ENCODE results near the gene EML1. TPM values are rescaled to one million over a fixed set of nuclear protein-coding genes. Genes with fewer than 3 reads are reported as not detected.

EML1 gene
- total and polyA plus RNA-seq, 2 donors from 2014 or later, result 7.9 to 35.9 TPM

DNA sequence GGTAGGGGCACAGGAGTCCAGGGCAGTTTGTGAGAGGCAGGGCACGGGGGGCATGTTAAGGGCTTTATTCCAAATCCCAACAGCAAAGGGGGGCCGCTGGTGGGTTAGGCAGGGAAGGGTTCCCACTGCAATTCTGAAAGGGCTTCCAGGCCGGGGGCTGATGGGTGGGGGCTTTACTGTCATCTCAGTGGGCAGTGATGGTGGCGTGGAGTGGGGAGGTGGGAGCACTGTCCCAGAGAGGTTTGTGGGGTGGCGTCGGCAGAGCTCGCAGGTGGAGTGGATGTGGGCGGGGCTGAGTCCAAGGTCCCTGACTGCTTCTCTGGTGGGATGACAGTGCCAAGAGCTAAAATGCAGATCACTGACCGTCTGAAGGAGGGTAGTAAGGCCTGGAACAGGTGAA, 150.4 kb downstream of the EML1 start:
- peak overlapping the region; percentile 40 to 69 for H3K27ac ChIP-seq (ENCODE audit: low read depth in 2 of 2, low read length in 2 of 2)
- H3K9ac ChIP-seq (ENCODE audit: low read length in 3 of 3), result no peak overlapping the region
- peaks cover 0 to 5% (median 4%) of the 10 kb centered on the region in 3 donors for H3K4me1 ChIP-seq (ENCODE audit: control insufficient read depth in 2 of 3, insufficient read depth in 2 of 3, low read depth in 1 of 3, low read length in 3 of 3)
- peaks cover 0 to 2% (median 0%) of the 10 kb centered on the region in 3 donors for H3K36me3 ChIP-seq (ENCODE audit: control insufficient read depth in 2 of 3, insufficient read depth in 3 of 3, low read length in 3 of 3)
- no peak for TF ChIP-seq CTCF (IDR thresholded peaks at IDR 0.05; ENCODE audit: borderline replicate concordance, extremely low read depth, insufficient read depth)
- FAIRE-seq (no peak), DNase-seq (no peak)
- no peaks in the 10 kb centered on the region for H3K27me3 ChIP-seq (ENCODE audit: control insufficient read depth, insufficient read depth, low read length)
- intact Hi-C loops (cut with DNase I), result no loop called here
- no peaks in the 10 kb centered on the region for H3K9me3 ChIP-seq (ENCODE audit: control insufficient read depth in 2 of 3, insufficient read depth in 1 of 3, low read length in 3 of 3)
- no peak overlapping the region for H3K4me3 ChIP-seq (ENCODE audit: low read length in 3 of 3)

GRCh38 chr14:99944241-99944651, 151.0 kb downstream of the EML1 start:
- no peak for TF ChIP-seq CTCF (IDR thresholded peaks at IDR 0.05; ENCODE audit: borderline replicate concordance, extremely low read depth, insufficient read depth)
- peaks cover 0 to 2% (median 0%) of the 10 kb centered on the region in 3 donors for H3K36me3 ChIP-seq (ENCODE audit: control insufficient read depth in 2 of 3, insufficient read depth in 3 of 3, low read length in 3 of 3)
- DNase-seq (peak in 1 of 5 donors; percentile 10), FAIRE-seq (no peak)
- H3K4me3 ChIP-seq (ENCODE audit: low read length in 3 of 3), result no peak overlapping the region
- peak overlapping the region; percentile 40 to 69 for H3K27ac ChIP-seq (ENCODE audit: low read depth in 2 of 2, low read length in 2 of 2)
- H3K4me1 ChIP-seq (ENCODE audit: control insufficient read depth in 2 of 3, insufficient read depth in 2 of 3, low read depth in 1 of 3, low read length in 3 of 3), result peaks cover 0 to 5% (median 4%) of the 10 kb centered on the region in 3 donors
- no peaks in the 10 kb centered on the region for H3K27me3 ChIP-seq (ENCODE audit: control insufficient read depth, insufficient read depth, low read length)
- intact Hi-C loops (cut with DNase I), result no loop called here
- no peaks in the 10 kb centered on the region for H3K9me3 ChIP-seq (ENCODE audit: control insufficient read depth in 2 of 3, insufficient read depth in 1 of 3, low read length in 3 of 3)
- no peak overlapping the region for H3K9ac ChIP-seq (ENCODE audit: low read length in 3 of 3)

DNA sequence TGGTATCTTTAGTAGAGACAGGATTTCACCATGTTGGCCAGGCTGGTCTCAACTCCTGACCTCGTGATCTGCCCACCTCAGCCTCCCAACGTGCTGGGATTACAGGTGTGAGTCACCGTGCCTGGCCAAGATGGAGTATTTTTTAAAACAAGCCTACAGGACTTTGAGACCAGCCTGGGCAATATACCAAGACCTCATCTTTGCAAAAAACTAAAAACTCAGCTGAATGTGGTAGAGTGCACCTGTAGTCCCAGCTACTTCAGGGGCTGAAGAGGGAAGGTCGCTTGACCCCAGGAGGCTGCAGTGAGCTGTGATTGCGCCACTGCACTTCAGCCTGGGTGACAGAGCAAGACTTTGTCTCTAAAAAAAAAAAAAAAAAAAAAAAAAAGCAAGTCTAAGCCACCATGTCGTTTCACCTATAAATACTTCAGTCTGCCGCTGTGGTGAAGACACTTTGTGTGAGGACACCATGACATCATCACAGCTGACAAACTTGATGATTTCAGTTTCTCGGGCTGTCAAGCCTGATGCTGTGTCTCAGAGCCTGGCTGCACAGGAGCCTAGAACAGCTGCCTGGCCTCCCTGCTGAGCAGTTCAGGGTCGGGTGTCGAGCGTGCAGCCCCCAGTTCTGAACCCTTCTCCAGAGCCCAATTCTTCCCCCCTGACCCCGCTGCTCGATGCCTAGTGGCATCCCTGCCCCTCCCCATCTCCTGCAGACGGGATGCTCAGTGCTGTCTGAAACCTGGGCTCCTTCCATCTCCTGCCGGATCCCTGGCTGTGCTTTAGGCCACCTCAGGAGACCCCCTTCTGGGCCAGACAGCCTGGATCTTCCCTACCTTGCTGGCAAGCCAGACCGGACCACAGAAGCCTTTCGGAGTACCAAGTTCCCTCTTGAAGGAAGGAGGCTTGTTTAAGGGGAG, 152.8 kb downstream of the EML1 start:
- DNase-seq (peak in 1 of 5 donors; percentile 8), FAIRE-seq (no peak)
- no peaks in the 10 kb centered on the region for H3K9me3 ChIP-seq (ENCODE audit: control insufficient read depth in 2 of 3, insufficient read depth in 1 of 3, low read length in 3 of 3)
- no peaks in the 10 kb centered on the region for H3K27me3 ChIP-seq (ENCODE audit: control insufficient read depth, insufficient read depth, low read length)
- peaks cover 0 to 13% (median 4%) of the 10 kb centered on the region in 3 donors for H3K4me1 ChIP-seq (ENCODE audit: control insufficient read depth in 2 of 3, insufficient read depth in 2 of 3, low read depth in 1 of 3, low read length in 3 of 3)
- H3K4me3 ChIP-seq (ENCODE audit: low read length in 3 of 3), result no peak overlapping the region
- H3K36me3 ChIP-seq (ENCODE audit: control insufficient read depth in 2 of 3, insufficient read depth in 3 of 3, low read length in 3 of 3), result no peaks in the 10 kb centered on the region
- no peak overlapping the region for H3K9ac ChIP-seq (ENCODE audit: low read length in 3 of 3)
- no peak for TF ChIP-seq CTCF (IDR thresholded peaks at IDR 0.05; ENCODE audit: borderline replicate concordance, extremely low read depth, insufficient read depth)
- intact Hi-C loops (cut with DNase I), result no loop called here
- peak overlapping the region in 1 of 2 donors; percentile 51 for H3K27ac ChIP-seq (ENCODE audit: low read depth in 2 of 2, low read length in 2 of 2)
